GM10266 (cell line): Measurements from ENCODE around the gene CORO6.

Source experiments
- DNase-seq: peaks from one replicate; pipeline ENCODE4 v3.0.0; 2012; ENCODE audit errors: extremely low spot score
- TF ChIP-seq, protein P1 (sequence below): IDR thresholded peaks from 2 replicates; pipeline ENCODE4 v1.5.1; 2012; ENCODE audit warnings: mild to moderate bottlenecking, low read depth; ENCODE audit not compliant: control insufficient read depth, insufficient read depth; ENCODE audit errors: missing control alignments

The CORO6 gene

GRCh38 chr17:29622337-29623282 is at the start of gene CORO6:
TSS of gene CORO6 (minus strand) at chr17:29622912. CDS start at chr17:29621421, 1,491 bp downstream.
- TF ChIP-seq, protein P1, sequence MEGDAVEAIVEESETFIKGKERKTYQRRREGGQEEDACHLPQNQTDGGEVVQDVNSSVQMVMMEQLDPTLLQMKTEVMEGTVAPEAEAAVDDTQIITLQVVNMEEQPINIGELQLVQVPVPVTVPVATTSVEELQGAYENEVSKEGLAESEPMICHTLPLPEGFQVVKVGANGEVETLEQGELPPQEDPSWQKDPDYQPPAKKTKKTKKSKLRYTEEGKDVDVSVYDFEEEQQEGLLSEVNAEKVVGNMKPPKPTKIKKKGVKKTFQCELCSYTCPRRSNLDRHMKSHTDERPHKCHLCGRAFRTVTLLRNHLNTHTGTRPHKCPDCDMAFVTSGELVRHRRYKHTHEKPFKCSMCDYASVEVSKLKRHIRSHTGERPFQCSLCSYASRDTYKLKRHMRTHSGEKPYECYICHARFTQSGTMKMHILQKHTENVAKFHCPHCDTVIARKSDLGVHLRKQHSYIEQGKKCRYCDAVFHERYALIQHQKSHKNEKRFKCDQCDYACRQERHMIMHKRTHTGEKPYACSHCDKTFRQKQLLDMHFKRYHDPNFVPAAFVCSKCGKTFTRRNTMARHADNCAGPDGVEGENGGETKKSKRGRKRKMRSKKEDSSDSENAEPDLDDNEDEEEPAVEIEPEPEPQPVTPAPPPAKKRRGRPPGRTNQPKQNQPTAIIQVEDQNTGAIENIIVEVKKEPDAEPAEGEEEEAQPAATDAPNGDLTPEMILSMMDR, result no peak

DNA sequence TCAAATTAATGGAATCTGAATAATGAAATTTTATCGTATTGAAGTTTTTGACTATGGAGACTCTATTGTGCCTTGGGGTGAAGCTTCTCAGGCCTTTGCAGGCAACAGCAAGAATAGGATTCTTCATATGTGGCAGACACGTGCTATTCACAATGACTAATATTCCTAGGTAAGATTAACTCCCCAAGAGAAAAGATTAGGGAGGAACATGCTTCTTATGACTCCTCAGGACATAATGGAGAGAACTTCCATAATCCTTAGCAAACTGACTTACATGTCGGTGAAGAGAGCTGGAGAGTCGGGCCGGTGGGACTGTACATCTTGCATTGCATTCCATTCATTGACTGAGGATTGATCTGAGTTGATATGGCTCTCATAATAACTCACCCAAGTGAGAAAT is 48.9 kb upstream of the CORO6 start:
- TF ChIP-seq, protein P1, result no peak

More at GRCh38 chr17:29622337-29623282, at the start of gene CORO6:
- DNase-seq, result peak; percentile 83

GRCh38 chr17:29669266-29669665 is 46.6 kb upstream of the CORO6 start:
- no peak for DNase-seq
- TF ChIP-seq, protein P1, result no peak

More for the DNA sequence above, 48.9 kb upstream of the CORO6 start:
- DNase-seq, result no peak

DNA sequence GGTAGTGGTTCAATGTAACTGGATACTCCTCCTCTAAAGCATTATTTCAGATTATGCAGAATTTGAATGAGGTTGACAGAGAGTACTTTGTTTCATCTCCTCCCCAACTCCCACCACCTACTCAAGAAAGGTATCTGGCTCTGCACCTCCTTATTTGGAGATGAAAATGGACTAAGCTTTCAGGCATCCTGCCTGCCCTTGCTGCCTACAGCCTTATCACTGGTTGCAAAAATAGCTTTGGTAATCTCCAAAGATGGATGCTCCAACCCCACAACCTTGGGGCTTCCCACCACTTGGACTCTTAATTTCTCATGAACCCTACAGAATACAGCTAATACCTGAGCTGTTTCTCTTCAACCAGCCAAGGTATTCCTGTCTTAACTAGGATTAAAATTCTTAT is 45.3 kb upstream of the CORO6 start:
- TF ChIP-seq, protein P1, result no peak
- peak; percentile 25 for DNase-seq

- no peak for DNase-seq
- TF ChIP-seq, protein P1, result no peak
Observed at GRCh38 chr17:29665481-29665810, 42.7 kb upstream of the CORO6 start.

- peak; percentile 35 for DNase-seq
Observed at GRCh38 chr17:29664743-29665480, 42.2 kb upstream of the CORO6 start.

More at GRCh38 chr17:29664743-29665480, 42.2 kb upstream of the CORO6 start:
- TF ChIP-seq, protein P1, result no peak
